Endothelial cell of umbilical vein (primary cell): Measurements from ENCODE around the gene NELFA. TPM values are rescaled to one million over a fixed set of nuclear protein-coding genes. Genes with fewer than 3 reads are reported as not detected.

Experiments used
- BruUV-seq: library from RNA; stranded (reverse); fragments of 400-500 nt; replicated peaks from 2 replicates; lab custom pipeline; 2021; lab: Mats Ljungman, UMichigan
- CTCF ChIA-PET: fragments of 300-600, 350-600 bp; sonication (Branson Sonifier 250); formaldehyde crosslinking; loops from one replicate; lab custom pipeline; 2021; ENCODE audit warnings: antibody characterized with exemption, inconsistent platforms; lab: Charles Lee
- POLR2A ChIA-PET: fragments of 300-600, 350-600 bp; sonication (Branson Sonifier 250); formaldehyde crosslinking; loops from one replicate; lab custom pipeline; 2021; ENCODE audit warnings: antibody characterized with exemption, inconsistent platforms; lab: Charles Lee
- DNase-seq: peaks from one replicate; pipeline ENCODE4 v3.0.0-alpha.2; 2011; ENCODE audit warnings: low read depth, low spot score
- FAIRE-seq: peaks from 2 replicates; lab custom pipeline; 2011; peaks lifted over from hg19 to GRCh38; lab: Jason Lieb, UNC
- H2AFZ ChIP-seq: 2 replicates; pipeline ENCODE4 v1.6.0; 2012; ENCODE audit warnings: low read depth, low read length, control low read depth, inconsistent platforms
- H3K27ac ChIP-seq: 2 replicates; pipeline ENCODE4 v1.5.1; 2011; ENCODE audit warnings: low read depth, mild to moderate bottlenecking, control low read depth, low read length, moderate library complexity; ENCODE audit not compliant: insufficient read depth
- H3K27me3 ChIP-seq, 2 experiments: 2 replicates each; pipeline versions ENCODE4 v1.6.0 to v1.6.1; 2011; ENCODE audit warnings: low read length in 2 of 2, mixed read lengths in 1 of 2; ENCODE audit not compliant: control insufficient read depth in 2 of 2, insufficient read depth in 2 of 2
- H3K36me3 ChIP-seq, 2 experiments: 2 replicates in 1 of 2; 3 replicates in 1 of 2; pipeline ENCODE4 v1.5.1; 2011; ENCODE audit warnings: low read length in 2 of 2, mild to moderate bottlenecking in 1 of 2, moderate library complexity in 1 of 2; ENCODE audit not compliant: control insufficient read depth in 2 of 2, insufficient read depth in 2 of 2; ENCODE audit errors: extremely low read depth in 1 of 2
- H3K4me1 ChIP-seq: 3 replicates; pipeline ENCODE4 v1.5.1; 2011; ENCODE audit warnings: mild to moderate bottlenecking, low read length; ENCODE audit not compliant: control insufficient read depth, insufficient read depth; ENCODE audit errors: extremely low read depth
- H3K4me2 ChIP-seq: 2 replicates; pipeline ENCODE4 v1.6.1; 2011; ENCODE audit warnings: low read length, control low read depth, mixed read lengths; ENCODE audit not compliant: insufficient read depth
- H3K4me3 ChIP-seq, 3 experiments: fragments of 200-600 bp in 1 of 3; sonication (generic), shearing (Covaris generic) in 1 of 3; replicated peaks in 1 of 3; 2 replicates each; pipeline ENCODE4 v1.5.1; 2011 to 2016; ENCODE audit warnings: control low read depth in 3 of 3, low read length in 3 of 3, mild to moderate bottlenecking in 2 of 3, inconsistent platforms in 1 of 3, low read depth in 1 of 3, moderate library complexity in 1 of 3; ENCODE audit not compliant: insufficient read depth in 1 of 3
- H3K79me2 ChIP-seq: 2 replicates; pipeline ENCODE4 v1.6.0; 2012; ENCODE audit warnings: low read length, inconsistent platforms; ENCODE audit not compliant: control insufficient read depth, insufficient read depth
- H3K9ac ChIP-seq: replicated peaks from 2 replicates; pipeline ENCODE3; 2011; ENCODE audit warnings: low read length, control low read depth; ENCODE audit not compliant: insufficient read depth; ENCODE audit errors: extremely low read depth
- H3K9me1 ChIP-seq: replicated peaks from 3 replicates; pipeline ENCODE4 v1.6.0; 2011; ENCODE audit warnings: mild to moderate bottlenecking, low read length; ENCODE audit not compliant: control insufficient read depth, insufficient read depth; ENCODE audit errors: extremely low read depth
- H3K9me3 ChIP-seq: replicated peaks from 2 replicates; pipeline ENCODE4 v1.5.1; 2012; ENCODE audit warnings: low read length, inconsistent platforms; ENCODE audit not compliant: control insufficient read depth, insufficient read depth
- H4K20me1 ChIP-seq: replicated peaks from 2 replicates; pipeline ENCODE3; 2011; ENCODE audit warnings: mild to moderate bottlenecking, low read length; ENCODE audit not compliant: control insufficient read depth, insufficient read depth; ENCODE audit errors: extremely low read depth
- CTCF ChIP-seq, 2 donors: IDR thresholded peaks; 1 replicate in 1 of 2; 2 replicates in 1 of 2; pipeline ENCODE4 v1.5.1; 2011; ENCODE audit warnings: low read length in 2 of 2, mild to moderate bottlenecking in 2 of 2, moderate library complexity in 2 of 2, control low read depth in 1 of 2, inconsistent platforms in 1 of 2, low read depth in 1 of 2; ENCODE audit not compliant: insufficient read depth in 1 of 2; ENCODE audit errors: extremely low read depth in 1 of 2
- EZH2 ChIP-seq: IDR thresholded peaks from 2 replicates; pipeline ENCODE4 v1.6.1; 2012; ENCODE audit warnings: borderline replicate concordance, low read depth, mild to moderate bottlenecking, moderate library complexity, low read length, inconsistent platforms; ENCODE audit not compliant: severe bottlenecking
- FOS ChIP-seq: IDR thresholded peaks from 2 replicates; pipeline ENCODE4 v1.6.1; 2011; ENCODE audit warnings: mild to moderate bottlenecking, low read length, moderate library complexity, borderline replicate concordance; ENCODE audit not compliant: insufficient read depth
- GATA2 ChIP-seq: IDR thresholded peaks from 2 replicates; pipeline ENCODE4 v1.7.0; 2011; ENCODE audit warnings: low read depth, mild to moderate bottlenecking, moderate library complexity, mixed read lengths, low read length; ENCODE audit not compliant: insufficient read length, insufficient read depth
- JUN ChIP-seq: IDR thresholded peaks from 2 replicates; pipeline ENCODE4 v1.6.1; 2011; ENCODE audit warnings: borderline replicate concordance, low read depth; ENCODE audit not compliant: insufficient read length, insufficient read depth
- MAX ChIP-seq: IDR thresholded peaks from 2 replicates; pipeline ENCODE4 v1.6.1; 2011; ENCODE audit not compliant: insufficient read depth, insufficient read length
- MYC ChIP-seq: IDR thresholded peaks from one replicate; pipeline ENCODE4 v1.6.1; 2011; ENCODE audit warnings: mild to moderate bottlenecking, low read depth, low read length
- POLR2A ChIP-seq: IDR thresholded peaks from 2 replicates; pipeline ENCODE4 v1.6.1; 2012; ENCODE audit warnings: low read depth, mild to moderate bottlenecking, control low read depth, low read length
- POLR2AphosphoS5 ChIP-seq: IDR thresholded peaks from 2 replicates; pipeline ENCODE4 v1.6.1; 2012; ENCODE audit warnings: low read depth, mild to moderate bottlenecking, control low read depth, low read length, moderate library complexity; ENCODE audit not compliant: insufficient read depth
- dilution Hi-C: fragments of 300-500 bp; cut with MboI; formaldehyde crosslinking; loops from one replicate; pipeline ENCODE4 v1.15.0; 2019; ENCODE audit warnings: low sequenced_read_pairs; ENCODE audit not compliant: extremely low pct_ligation_motif_present
- intact Hi-C: fragments of 100-400 bp; cut with micrococcal nuclease; formaldehyde crosslinking; loops from one replicate; pipeline ENCODE4 v1.10.0; 2022
- polyA plus RNA-seq, 4 experiments: library from polyadenylated mRNA; depleted of rRNA in 3 of 4; stranded (reverse) in 3 of 4; unstranded in 1 of 4; fragments of >200 nt; gene quantifications; 2 replicates each; pipeline versions ENCODE4 v1.2.1 to v1.2.3, GENCODE V29; 2011 to 2012; ENCODE audit warnings: missing spikeins in 1 of 4
- total RNA-seq: library from RNA; stranded (reverse); gene quantifications from 2 replicates; pipeline ENCODE4 v1.2.3, GENCODE V29; 2021

Gene NELFA
- total and polyA plus RNA-seq, 2 donors (not counting 3 experiments of a cell fraction or from before 2014, with no cell fraction given), result 22.8 to 30.3 TPM

DNA sequence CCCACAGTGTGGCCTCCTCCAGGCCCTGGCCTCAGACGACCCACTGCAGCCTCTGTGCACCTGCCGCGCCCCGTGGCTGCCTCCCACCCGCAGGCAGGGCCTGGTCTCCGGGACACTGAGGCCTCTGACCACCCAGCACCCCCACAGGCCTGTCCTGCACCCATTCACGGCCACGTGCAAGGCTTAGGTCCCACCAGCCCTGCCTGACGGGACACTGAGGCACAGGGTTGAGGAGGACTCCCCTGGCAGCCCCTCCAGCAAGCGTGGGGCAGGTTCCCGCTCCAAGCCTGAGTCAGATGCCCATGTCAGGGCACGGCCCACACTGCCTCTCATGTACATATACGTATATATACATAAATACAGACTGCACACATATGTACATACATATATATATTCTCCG is 23.5 kb downstream of the NELFA start:
- TF ChIP-seq MAX (no peak), MYC (no peak), EZH2 (no peak), JUN (no peak), FOS (no peak), CTCF (IDR thresholded peaks at IDR 0.05; ENCODE audit: extremely low read depth in 1 of 2, insufficient read depth in 1 of 2, low read depth in 1 of 2, low read length in 2 of 2) (no peak), POLR2A (no peak), POLR2AphosphoS5 (no peak), GATA2 (no peak)
- POLR2A ChIA-PET, result no interaction called here
- DNase-seq, result no peak
- dilution Hi-C loops (no loop called here), intact Hi-C loops (no loop called here)
- no peaks in the 10 kb centered on the region for H3K27me3 ChIP-seq
- peaks cover 10 to 56% of the 10 kb centered on the region in 2 experiments for H3K36me3 ChIP-seq
- no peak overlapping the region for H3K9ac ChIP-seq
- no peak for FAIRE-seq
- no TSS peak for BruUV-seq
- CTCF ChIA-PET, result no interaction called here
- no peak overlapping the region for H3K4me3 ChIP-seq
- H3K4me1 ChIP-seq, result no peaks in the 10 kb centered on the region
- H3K79me2 ChIP-seq, result no peaks in the 10 kb centered on the region
- H3K9me3 ChIP-seq, result no peaks in the 10 kb centered on the region
- H2AFZ ChIP-seq, result no peak overlapping the region
- H3K4me2 ChIP-seq, result no peak overlapping the region
- no peak overlapping the region for H3K27ac ChIP-seq
- H3K9me1 ChIP-seq, result no peaks in the 10 kb centered on the region
- H4K20me1 ChIP-seq, result no peaks in the 10 kb centered on the region
